GM23248 (cell line): ENCODE results near the gene KMT5B.

Source experiments
- EZH2 ChIP-seq: fragments of 200-600 bp; sonication (generic); IDR thresholded peaks from 2 replicates; pipeline ENCODE4 v1.6.1; 2018; ENCODE audit warnings: antibody characterized with exemption, mild to moderate bottlenecking; ENCODE audit not compliant: insufficient read depth, poor library complexity, severe bottlenecking
- EZH2phosphoT487 ChIP-seq: fragments of 200-600 bp; sonication (generic); IDR thresholded peaks from 2 replicates; pipeline ENCODE4 v1.6.1; 2018; ENCODE audit warnings: antibody characterized with exemption, moderate library complexity, mild to moderate bottlenecking, low read depth; ENCODE audit not compliant: insufficient read depth

- TF ChIP-seq EZH2 (no peak), EZH2phosphoT487 (no peak)
These were observed 18.5 kb upstream of the KMT5B start for GRCh38 chr11:68231621-68232020.
